RWPE1 (cell line): ENCODE measurements around the gene AKAP12.
"Not testable (repeated sequence)": the region's sequence is repeated elsewhere in the genome, so short reads cannot be mapped to it uniquely, and the experiment has no call there.

Experiments used
- CTCF ChIA-PET: fragments of 350-600 bp; sonication (Branson Sonifier 250); formaldehyde crosslinking; extraction: SDS; loops from one replicate; lab custom pipeline; 2021; lab: Yijun Ruan, JAX
- POLR2A ChIA-PET: fragments of 400-600 bp; formaldehyde crosslinking; extraction: SDS; loops from one replicate; lab custom pipeline; 2020; ENCODE audit warnings: antibody characterized with exemption; ENCODE audit not compliant: low non-redundant PET; lab: Yijun Ruan, JAX
- DNase-seq: peaks from one replicate; pipeline ENCODE4 v3.0.0; 2012; ENCODE audit warnings: low spot score
- H3K27ac ChIP-seq: fragments of 450-650 bp; 2 replicates; pipeline ENCODE4 v1.5.1; 2017
- TF ChIP-seq, protein P1 (sequence below): fragments of 450-650 bp; conservative IDR thresholded peaks from 2 replicates; pipeline ENCODE4 v1.5.1; 2017; ENCODE audit warnings: low read depth, mild to moderate bottlenecking

AKAP12 gene

DNA sequence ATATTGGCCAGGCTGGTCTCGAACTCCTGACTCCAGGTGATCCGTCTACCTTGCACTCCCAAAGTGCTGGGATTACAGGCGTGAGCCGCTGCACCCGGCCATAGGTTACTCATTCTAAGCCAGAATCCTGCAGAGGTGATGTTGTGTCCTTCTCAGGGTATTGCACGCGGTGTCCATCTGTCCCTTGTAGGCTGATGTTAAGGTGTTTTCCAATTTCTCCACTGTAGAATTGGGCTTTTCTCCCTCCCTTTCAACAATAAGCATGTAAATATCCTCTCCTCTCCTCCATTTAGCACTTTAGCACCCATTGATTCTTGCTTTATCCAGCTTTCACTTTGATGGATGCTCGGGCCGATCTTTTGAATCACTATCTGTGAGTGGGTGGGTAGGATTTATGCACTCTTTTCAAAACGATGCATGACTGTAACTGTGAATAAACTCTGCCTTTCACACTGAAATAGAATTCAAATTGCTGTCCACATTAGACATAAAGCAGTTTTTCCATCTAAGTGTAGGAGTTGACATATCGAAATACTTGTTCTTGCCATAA lies 99.0 kb downstream of the AKAP12 start:
- H3K27ac ChIP-seq: no peak overlapping the region
- ChIA-PET POLR2A (no interaction called here), CTCF (interaction anchor here (0.8 kb wide), 1 partner anchor 324 kb away, joined by 3 read pairs; no protein-coding TSS in a partner anchor)
- TF ChIP-seq, protein P1, sequence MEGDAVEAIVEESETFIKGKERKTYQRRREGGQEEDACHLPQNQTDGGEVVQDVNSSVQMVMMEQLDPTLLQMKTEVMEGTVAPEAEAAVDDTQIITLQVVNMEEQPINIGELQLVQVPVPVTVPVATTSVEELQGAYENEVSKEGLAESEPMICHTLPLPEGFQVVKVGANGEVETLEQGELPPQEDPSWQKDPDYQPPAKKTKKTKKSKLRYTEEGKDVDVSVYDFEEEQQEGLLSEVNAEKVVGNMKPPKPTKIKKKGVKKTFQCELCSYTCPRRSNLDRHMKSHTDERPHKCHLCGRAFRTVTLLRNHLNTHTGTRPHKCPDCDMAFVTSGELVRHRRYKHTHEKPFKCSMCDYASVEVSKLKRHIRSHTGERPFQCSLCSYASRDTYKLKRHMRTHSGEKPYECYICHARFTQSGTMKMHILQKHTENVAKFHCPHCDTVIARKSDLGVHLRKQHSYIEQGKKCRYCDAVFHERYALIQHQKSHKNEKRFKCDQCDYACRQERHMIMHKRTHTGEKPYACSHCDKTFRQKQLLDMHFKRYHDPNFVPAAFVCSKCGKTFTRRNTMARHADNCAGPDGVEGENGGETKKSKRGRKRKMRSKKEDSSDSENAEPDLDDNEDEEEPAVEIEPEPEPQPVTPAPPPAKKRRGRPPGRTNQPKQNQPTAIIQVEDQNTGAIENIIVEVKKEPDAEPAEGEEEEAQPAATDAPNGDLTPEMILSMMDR: no peak
- DNase-seq: no peak

DNA sequence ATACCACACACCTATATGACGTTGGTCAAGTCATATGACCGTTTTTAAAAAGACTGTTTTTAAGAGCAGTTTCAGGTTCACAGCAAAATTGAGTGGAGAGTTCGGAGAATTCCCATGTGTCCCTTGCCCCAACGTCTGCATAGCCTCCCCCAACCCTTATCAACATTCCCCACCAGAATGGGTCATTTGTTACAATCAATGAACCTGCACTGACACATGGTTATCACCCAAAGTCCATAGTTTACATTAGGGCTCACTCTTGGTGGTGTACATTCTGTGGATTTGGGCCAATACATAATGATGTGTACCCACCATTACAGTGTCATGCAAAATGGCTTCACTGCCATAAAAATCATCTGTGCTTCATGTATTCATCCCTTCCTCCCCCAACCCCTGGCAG lies 99.6 kb downstream of the AKAP12 start:
- no peak for DNase-seq
- CTCF ChIA-PET: no interaction called here
- no peak overlapping the region for H3K27ac ChIP-seq
- POLR2A ChIA-PET: no interaction called here
- TF ChIP-seq, protein P1: no peak

DNA sequence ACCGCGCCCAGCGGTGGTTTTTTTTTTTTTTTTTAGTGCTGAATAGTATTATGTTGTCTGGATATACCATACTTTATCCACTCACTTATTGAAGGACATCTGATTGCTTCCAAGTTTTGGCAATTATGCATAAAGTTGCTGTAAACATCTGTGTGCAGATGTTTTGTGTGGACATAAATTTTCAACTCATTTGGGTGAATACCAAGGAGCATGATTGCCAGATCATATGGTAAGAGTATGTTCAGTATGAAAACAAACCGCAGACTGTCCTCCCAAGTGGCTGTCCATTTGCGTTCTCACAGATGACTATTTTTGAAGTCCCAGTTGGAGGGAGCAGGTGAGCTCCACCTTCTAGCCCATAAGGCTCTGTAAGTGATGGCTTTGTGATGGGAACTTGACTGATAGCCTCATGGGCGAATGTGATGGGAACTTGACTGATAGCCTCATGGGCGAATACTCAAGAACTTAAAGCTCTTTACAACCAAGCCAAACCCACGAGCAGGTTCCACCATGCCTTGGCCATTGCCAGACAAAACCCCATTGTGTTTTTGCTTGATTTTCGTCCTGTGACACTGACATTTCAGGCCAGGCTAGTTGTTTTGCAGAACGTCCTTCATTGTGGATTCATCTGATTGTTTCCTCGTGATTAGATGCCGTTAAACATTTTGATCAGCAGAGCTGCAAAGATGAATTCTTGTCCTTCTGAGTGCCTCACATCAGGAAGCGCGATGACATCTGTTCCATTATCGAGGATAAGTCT lies 100.6 kb downstream of the AKAP12 start:
- TF ChIP-seq, protein P1: no peak

DNA sequence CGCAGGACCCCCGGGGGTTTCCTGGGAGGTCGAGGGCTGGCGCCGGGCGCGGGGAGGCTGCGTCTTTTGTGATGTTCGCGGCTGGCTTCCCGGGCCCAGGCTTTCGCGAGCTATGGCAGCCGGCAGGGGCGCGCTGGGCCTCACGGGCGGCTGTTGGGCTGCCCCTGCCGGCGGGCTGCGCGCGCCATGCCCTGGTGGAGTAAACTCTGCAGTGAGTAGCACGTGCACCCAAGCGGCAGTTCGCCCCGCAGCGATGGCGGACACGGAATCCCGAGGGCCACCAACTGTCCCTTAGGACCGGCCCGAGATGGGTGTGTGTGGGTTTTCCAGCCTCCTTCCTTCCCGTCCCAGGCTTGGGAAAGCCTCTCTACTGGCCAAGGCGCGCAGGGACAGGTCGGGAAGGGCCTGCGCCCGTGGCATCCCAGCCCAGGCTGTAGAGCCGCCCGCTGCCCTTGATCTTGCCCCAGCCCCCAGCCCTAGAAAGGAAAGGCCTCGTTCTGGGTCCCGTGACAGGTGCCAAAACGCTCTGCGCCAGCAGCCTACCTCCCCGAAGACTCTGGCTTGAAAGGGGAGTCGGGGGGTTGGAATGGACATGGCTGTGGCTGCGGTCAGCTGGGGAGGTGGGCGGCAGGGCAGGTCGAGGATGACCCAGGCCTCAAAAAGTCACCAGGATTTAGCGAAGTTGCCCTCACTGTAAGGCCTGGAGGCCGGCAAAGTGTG lies 101.9 kb downstream of the AKAP12 start:
- TF ChIP-seq, protein P1: no peak
- ChIA-PET CTCF (no interaction called here), POLR2A (no interaction called here)
- DNase-seq: no peak
- H3K27ac ChIP-seq: no peak overlapping the region

More for the DNA sequence above, 100.6 kb downstream of the AKAP12 start:
- DNase-seq: no peak
- CTCF ChIA-PET: no interaction called here
- POLR2A ChIA-PET: no interaction called here
- H3K27ac ChIP-seq: no peak overlapping the region

DNA sequence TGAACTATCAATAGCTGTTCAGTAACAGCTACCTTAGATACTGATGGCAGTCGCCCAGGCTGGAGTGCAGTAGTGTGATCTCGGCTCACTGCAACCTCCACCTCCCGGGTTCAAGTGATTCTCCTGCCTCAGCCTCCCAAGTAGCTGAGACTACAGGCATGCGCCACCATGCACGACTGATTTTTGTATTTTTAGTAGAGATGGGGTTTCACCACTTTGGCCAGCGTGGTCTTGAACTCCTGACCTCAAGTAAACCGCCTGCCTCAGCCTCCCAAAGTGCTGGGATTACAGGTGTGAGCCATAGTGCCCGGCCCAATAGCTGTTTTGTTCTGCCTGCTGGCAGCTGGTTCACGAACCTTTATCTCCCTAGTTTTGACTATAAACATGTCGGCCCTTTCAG lies 103.0 kb downstream of the AKAP12 start:
- H3K27ac ChIP-seq, POLR2A ChIA-PET, DNase-seq: not testable (repeated sequence)
- CTCF ChIA-PET: interaction anchor here (0.9 to 1.2 kb wide), 2 partner anchors 19 to 328 kb away, joined by 3 read pairs; no protein-coding TSS in a partner anchor

DNA sequence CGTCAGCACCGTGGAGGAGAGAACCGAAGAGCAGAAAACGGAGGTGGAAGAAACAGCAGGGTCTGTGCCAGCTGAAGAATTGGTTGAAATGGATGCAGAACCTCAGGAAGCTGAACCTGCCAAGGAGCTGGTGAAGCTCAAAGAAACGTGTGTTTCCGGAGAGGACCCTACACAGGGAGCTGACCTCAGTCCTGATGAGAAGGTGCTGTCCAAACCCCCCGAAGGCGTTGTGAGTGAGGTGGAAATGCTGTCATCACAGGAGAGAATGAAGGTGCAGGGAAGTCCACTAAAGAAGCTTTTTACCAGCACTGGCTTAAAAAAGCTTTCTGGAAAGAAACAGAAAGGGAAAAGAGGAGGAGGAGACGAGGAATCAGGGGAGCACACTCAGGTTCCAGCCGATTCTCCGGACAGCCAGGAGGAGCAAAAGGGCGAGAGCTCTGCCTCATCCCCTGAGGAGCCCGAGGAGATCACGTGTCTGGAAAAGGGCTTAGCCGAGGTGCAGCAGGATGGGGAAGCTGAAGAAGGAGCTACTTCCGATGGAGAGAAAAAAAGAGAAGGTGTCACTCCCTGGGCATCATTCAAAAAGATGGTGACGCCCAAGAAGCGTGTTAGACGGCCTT lies 110.0 kb downstream of the AKAP12 start:
- POLR2A ChIA-PET: no interaction called here
- no peak overlapping the region for H3K27ac ChIP-seq
- DNase-seq: no peak
- CTCF ChIA-PET: interaction anchor here (0.8 to 1.1 kb wide), 2 partner anchors 14 to 15 kb away, joined by 3 read pairs; no protein-coding TSS in a partner anchor
- TF ChIP-seq, protein P1: no peak
